HepG2 (cell line): ENCODE results near the gene PDPR. TPM values are rescaled to one million over a fixed set of nuclear protein-coding genes. Genes with fewer than 3 reads are reported as not detected.
"Not testable (repeated sequence)": the region's sequence is repeated elsewhere in the genome, so short reads cannot be mapped to it uniquely, and the experiment has no call there.

ENCODE experiments used
- BCL6 ChIP-seq: IDR thresholded peaks from 2 replicates; pipeline ENCODE4 v1.6.1; 2016; ENCODE audit warnings: missing genetic modification reagents, missing compliant biosample characterization
- CREB1 ChIP-seq, 2 experiments: fragments of 450-650 bp in 1 of 2; IDR thresholded peaks; 2 replicates each; pipeline ENCODE4 v1.6.1; 2016 to 2017; ENCODE audit warnings: control low read depth in 1 of 2, mild to moderate bottlenecking in 1 of 2, missing compliant biosample characterization in 1 of 2, missing genetic modification characterization in 1 of 2
- CREM ChIP-seq, 2 experiments: sonication (generic) in 1 of 2; formaldehyde crosslinking in 1 of 2; IDR thresholded peaks; 2 replicates each; pipeline versions ENCODE4 v1.4.0 to v1.6.1; 2016 to 2020; ENCODE audit warnings: antibody characterized with exemption in 1 of 2, mild to moderate bottlenecking in 1 of 2, missing genetic modification reagents in 1 of 2
- HES4 ChIP-seq: sonication (generic); formaldehyde crosslinking; IDR thresholded peaks from 2 replicates; pipeline ENCODE4 v1.9.0; 2021; ENCODE audit warnings: mild to moderate bottlenecking, missing genetic modification reagents, borderline replicate concordance
- KAT8 ChIP-seq: IDR thresholded peaks from 2 replicates; pipeline ENCODE4 v1.6.1; 2016; ENCODE audit warnings: missing genetic modification reagents, missing compliant biosample characterization
- KDM5A ChIP-seq: fragments of 200-600 bp; sonication (generic); IDR thresholded peaks from 2 replicates; pipeline ENCODE4 v1.7.0; 2018; ENCODE audit warnings: antibody characterized with exemption, mild to moderate bottlenecking, low read length, borderline replicate concordance
- MAF1 ChIP-seq: sonication (generic); formaldehyde crosslinking; IDR thresholded peaks from 2 replicates; pipeline ENCODE4 v1.5.0; 2020; ENCODE audit warnings: missing genetic modification reagents, borderline replicate concordance
- NFYB ChIP-seq: sonication (generic); formaldehyde crosslinking; IDR thresholded peaks from 2 replicates; pipeline ENCODE4 v1.4.0; 2020; ENCODE audit warnings: missing genetic modification reagents
- POLR2A ChIP-seq, 2 experiments: IDR thresholded peaks; 2 replicates each; pipeline ENCODE4 v1.6.1; 2011; ENCODE audit warnings: low read depth in 2 of 2, low read length in 2 of 2, mild to moderate bottlenecking in 1 of 2, moderate library complexity in 1 of 2; ENCODE audit not compliant: insufficient read depth in 1 of 2
- POLR2AphosphoS5 ChIP-seq: IDR thresholded peaks from 2 replicates; pipeline ENCODE4 v1.6.1; 2012; ENCODE audit warnings: low read depth, low read length
- RXRB ChIP-seq: IDR thresholded peaks from 2 replicates; pipeline ENCODE4 v1.6.1; 2016; ENCODE audit warnings: borderline replicate concordance, missing genetic modification reagents, missing compliant biosample characterization
- SALL1 ChIP-seq: sonication (generic); formaldehyde crosslinking; IDR thresholded peaks from 2 replicates; pipeline ENCODE4 v1.8.0; 2022; ENCODE audit warnings: mild to moderate bottlenecking, missing genetic modification reagents
- SOX13 ChIP-seq, 3 experiments: fragments of 450-650 bp in 1 of 3; sonication (generic) in 1 of 3; formaldehyde crosslinking in 1 of 3; IDR thresholded peaks in 2 of 3; conservative IDR thresholded peaks in 1 of 3; 2 replicates each; pipeline versions ENCODE4 v1.5.0 to v1.6.1; 2016 to 2020; ENCODE audit warnings: antibody characterized with exemption in 1 of 3, mild to moderate bottlenecking in 1 of 3, missing compliant biosample characterization in 1 of 3, missing genetic modification reagents in 1 of 3, moderate library complexity in 1 of 3
- TBX2 ChIP-seq: sonication (generic); formaldehyde crosslinking; IDR thresholded peaks from 2 replicates; pipeline ENCODE4 v1.5.0; 2020; ENCODE audit warnings: missing genetic modification reagents, mild to moderate bottlenecking, borderline replicate concordance
- YEATS2 ChIP-seq: sonication (generic); formaldehyde crosslinking; IDR thresholded peaks from 2 replicates; pipeline ENCODE4 v1.4.0; 2020; ENCODE audit warnings: missing genetic modification reagents, borderline replicate concordance
- ZFX ChIP-seq: sonication (generic); formaldehyde crosslinking; IDR thresholded peaks from 2 replicates; pipeline ENCODE4 v1.4.0; 2020; ENCODE audit warnings: mild to moderate bottlenecking, low read depth, missing genetic modification reagents, moderate library complexity
- polyA plus RNA-seq, 8 experiments: library from polyadenylated mRNA; depleted of rRNA in 3 of 8; stranded (reverse) in 7 of 8; unstranded in 1 of 8; fragments of >200 nt; fragmentation: Illumina TruSeq in 4 of 8; extraction: Trizol in 4 of 8; gene quantifications; 2 replicates each; pipeline versions ENCODE4 v1.2.1 to v1.2.3, GENCODE V29; 2011 to 2016; ENCODE audit warnings: low read depth in 4 of 8, missing spikeins in 1 of 8, mixed read lengths in 1 of 8; ENCODE audit not compliant: insufficient read depth in 1 of 8
- total RNA-seq, 5 experiments: library from RNA; depleted of rRNA; stranded (reverse); fragments of >200 nt; fragmentation: Illumina TruSeq; extraction: Trizol; gene quantifications; 2 replicates each; pipeline ENCODE4 v1.2.3, GENCODE V29; 2016; ENCODE audit warnings: low read depth in 1 of 5
- TF ChIP-seq, protein P1 (sequence below): sonication (generic); formaldehyde crosslinking; IDR thresholded peaks from 2 replicates; pipeline ENCODE4 v1.4.0; 2020; ENCODE audit warnings: missing genetic modification reagents
- TF ChIP-seq, protein P2 (sequence below): sonication (generic); formaldehyde crosslinking; IDR thresholded peaks from 2 replicates; pipeline ENCODE4 v1.4.0; 2020; ENCODE audit warnings: missing genetic modification reagents, borderline replicate concordance
- TF ChIP-seq, protein P3 (sequence below): sonication (generic); formaldehyde crosslinking; IDR thresholded peaks from 2 replicates; pipeline ENCODE4 v1.8.0; 2022; ENCODE audit warnings: missing genetic modification reagents, mild to moderate bottlenecking, borderline replicate concordance

Gene PDPR
- total and polyA plus RNA-seq, 2 of the 13 experiments (the other 11 are each of a cell fraction or from before 2014, with no cell fraction given) = 19.5 to 29.9 TPM

DNA sequence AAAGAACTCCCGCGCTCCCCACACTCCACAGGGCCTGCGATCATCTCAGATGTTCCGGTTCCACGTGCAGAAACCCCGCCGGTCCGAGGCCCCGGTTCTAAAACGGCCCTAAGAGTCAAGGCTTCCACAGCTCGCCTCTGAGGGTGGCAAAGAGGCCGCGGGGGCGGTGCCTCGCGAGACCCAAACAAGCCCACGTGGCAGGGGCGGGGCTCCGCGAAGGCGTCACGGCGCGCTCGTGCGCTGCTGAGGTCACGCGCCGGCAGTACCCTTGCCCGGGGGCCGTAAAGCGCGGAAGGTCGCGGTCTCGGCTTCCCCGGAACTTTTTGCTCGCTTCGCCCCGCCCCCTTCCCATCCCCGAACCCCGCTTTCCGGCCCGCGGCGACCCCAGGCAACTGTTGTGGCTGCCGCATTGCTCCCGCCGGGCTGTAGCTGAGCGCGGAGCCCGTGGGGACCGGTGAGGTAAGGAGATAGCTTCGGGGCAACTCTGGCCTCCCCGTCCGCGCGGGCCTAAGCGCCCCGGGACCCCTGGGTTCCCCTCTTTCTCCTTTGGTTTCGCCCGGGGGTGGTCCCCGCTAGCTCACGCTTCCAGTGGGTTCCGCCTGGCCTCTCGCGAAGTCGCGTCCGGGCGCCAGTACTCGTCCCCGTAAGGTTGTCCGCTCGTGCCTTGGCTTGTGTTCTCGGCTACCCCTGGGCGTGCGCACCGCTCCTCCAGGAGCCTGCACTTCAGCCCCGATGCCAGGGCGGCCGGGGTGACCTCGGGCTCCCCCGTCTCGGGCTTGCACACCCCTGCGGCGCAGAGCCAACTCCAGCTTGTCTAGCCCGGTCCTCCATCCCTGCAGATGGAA lies at the start of gene PDPR (continued):
- TF ChIP-seq, protein P1, sequence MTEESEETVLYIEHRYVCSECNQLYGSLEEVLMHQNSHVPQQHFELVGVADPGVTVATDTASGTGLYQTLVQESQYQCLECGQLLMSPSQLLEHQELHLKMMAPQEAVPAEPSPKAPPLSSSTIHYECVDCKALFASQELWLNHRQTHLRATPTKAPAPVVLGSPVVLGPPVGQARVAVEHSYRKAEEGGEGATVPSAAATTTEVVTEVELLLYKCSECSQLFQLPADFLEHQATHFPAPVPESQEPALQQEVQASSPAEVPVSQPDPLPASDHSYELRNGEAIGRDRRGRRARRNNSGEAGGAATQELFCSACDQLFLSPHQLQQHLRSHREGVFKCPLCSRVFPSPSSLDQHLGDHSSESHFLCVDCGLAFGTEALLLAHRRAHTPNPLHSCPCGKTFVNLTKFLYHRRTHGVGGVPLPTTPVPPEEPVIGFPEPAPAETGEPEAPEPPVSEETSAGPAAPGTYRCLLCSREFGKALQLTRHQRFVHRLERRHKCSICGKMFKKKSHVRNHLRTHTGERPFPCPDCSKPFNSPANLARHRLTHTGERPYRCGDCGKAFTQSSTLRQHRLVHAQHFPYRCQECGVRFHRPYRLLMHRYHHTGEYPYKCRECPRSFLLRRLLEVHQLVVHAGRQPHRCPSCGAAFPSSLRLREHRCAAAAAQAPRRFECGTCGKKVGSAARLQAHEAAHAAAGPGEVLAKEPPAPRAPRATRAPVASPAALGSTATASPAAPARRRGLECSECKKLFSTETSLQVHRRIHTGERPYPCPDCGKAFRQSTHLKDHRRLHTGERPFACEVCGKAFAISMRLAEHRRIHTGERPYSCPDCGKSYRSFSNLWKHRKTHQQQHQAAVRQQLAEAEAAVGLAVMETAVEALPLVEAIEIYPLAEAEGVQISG (CRISPR knock-in tag) = peak; percentile 57; the same call in 1 of the 2 replicates
- not testable (repeated sequence) for TF ChIP-seq SOX13 (IDR thresholded peaks at IDR 0.05); CREM (CRISPR knock-in tag; IDR thresholded peaks at IDR 0.05)
- TF ChIP-seq SOX13 (CRISPR knock-in tag; conservative IDR thresholded peaks at IDR 0.05 in 1 of 2, IDR thresholded peaks at IDR 0.05 in 1 of 2) (peak in 1 of 2 experiments; percentile 59; a peak in 2 of 4 replicates), HES4 (CRISPR knock-in tag) (0 out of 2 replicates have a peak, but pooled peaks have one; percentile 27), CREB1 (IDR thresholded peaks at IDR 0.05) (peak; percentile 69; the same call in 1 of the 2 replicates), CREB1 (CRISPR knock-in tag; IDR thresholded peaks at IDR 0.05) (peak; percentile 58; the same call in 1 of the 2 replicates), KAT8 (CRISPR knock-in tag) (peak; percentile 90), TBX2 (peak; percentile 77; the same call in 1 of the 2 replicates), YEATS2 (CRISPR knock-in tag) (peak; percentile 82; the same call in 1 of the 2 replicates), MAF1 (0 out of 2 replicates have a peak, but pooled peaks have one; percentile 29), CREM (IDR thresholded peaks at IDR 0.05) (peak; percentile 37; the same call in 1 of the 2 replicates), KDM5A (peak; percentile 64; the same call in 1 of the 2 replicates), ZFX (CRISPR knock-in tag) (peak; percentile 55), NFYB (CRISPR knock-in tag) (peak; percentile 45), RXRB (CRISPR knock-in tag) (peak; percentile 46; the same call in 1 of the 2 replicates), POLR2AphosphoS5 (peak; percentile 48; the same call in 1 of the 2 replicates), SALL1 (peak; percentile 33; the same call in 1 of the 2 replicates), BCL6 (CRISPR knock-in tag) (peak; percentile 54), POLR2A (IDR thresholded peaks at IDR 0.05; ENCODE audit: insufficient read depth in 1 of 2, low read depth in 2 of 2, low read length in 2 of 2) (peak in 1 of 2 experiments; percentile 50; a peak in 1 of 4 replicates)
- TF ChIP-seq, protein P2, sequence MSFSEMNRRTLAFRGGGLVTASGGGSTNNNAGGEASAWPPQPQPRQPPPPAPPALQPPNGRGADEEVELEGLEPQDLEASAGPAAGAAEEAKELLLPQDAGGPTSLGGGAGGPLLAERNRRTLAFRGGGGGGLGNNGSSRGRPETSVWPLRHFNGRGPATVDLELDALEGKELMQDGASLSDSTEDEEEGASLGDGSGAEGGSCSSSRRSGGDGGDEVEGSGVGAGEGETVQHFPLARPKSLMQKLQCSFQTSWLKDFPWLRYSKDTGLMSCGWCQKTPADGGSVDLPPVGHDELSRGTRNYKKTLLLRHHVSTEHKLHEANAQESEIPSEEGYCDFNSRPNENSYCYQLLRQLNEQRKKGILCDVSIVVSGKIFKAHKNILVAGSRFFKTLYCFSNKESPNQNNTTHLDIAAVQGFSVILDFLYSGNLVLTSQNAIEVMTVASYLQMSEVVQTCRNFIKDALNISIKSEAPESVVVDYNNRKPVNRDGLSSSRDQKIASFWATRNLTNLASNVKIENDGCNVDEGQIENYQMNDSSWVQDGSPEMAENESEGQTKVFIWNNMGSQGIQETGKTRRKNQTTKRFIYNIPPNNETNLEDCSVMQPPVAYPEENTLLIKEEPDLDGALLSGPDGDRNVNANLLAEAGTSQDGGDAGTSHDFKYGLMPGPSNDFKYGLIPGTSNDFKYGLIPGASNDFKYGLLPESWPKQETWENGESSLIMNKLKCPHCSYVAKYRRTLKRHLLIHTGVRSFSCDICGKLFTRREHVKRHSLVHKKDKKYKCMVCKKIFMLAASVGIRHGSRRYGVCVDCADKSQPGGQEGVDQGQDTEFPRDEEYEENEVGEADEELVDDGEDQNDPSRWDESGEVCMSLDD = peak; percentile 10; the same call in 1 of the 2 replicates
- TF ChIP-seq, protein P3, sequence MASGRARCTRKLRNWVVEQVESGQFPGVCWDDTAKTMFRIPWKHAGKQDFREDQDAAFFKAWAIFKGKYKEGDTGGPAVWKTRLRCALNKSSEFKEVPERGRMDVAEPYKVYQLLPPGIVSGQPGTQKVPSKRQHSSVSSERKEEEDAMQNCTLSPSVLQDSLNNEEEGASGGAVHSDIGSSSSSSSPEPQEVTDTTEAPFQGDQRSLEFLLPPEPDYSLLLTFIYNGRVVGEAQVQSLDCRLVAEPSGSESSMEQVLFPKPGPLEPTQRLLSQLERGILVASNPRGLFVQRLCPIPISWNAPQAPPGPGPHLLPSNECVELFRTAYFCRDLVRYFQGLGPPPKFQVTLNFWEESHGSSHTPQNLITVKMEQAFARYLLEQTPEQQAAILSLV (CRISPR knock-in tag) = peak; percentile 39; the same call in 1 of the 2 replicates
